Endothelial cell of umbilical vein (primary cell): ENCODE data around the gene KLHL5. TPM values are rescaled to one million over a fixed set of nuclear protein-coding genes. Genes with fewer than 3 reads are reported as not detected.

Experiments used
- BruUV-seq: library from RNA; stranded (reverse); fragments of 400-500 nt; replicated peaks from 2 replicates; lab custom pipeline; 2021; lab: Mats Ljungman, UMichigan
- CTCF ChIA-PET: fragments of 300-600, 350-600 bp; sonication (Branson Sonifier 250); formaldehyde crosslinking; loops from one replicate; lab custom pipeline; 2021; ENCODE audit warnings: antibody characterized with exemption, inconsistent platforms; lab: Charles Lee
- POLR2A ChIA-PET: fragments of 300-600, 350-600 bp; sonication (Branson Sonifier 250); formaldehyde crosslinking; loops from one replicate; lab custom pipeline; 2021; ENCODE audit warnings: antibody characterized with exemption, inconsistent platforms; lab: Charles Lee
- DNase-seq: peaks from one replicate; pipeline ENCODE4 v3.0.0-alpha.2; 2011; ENCODE audit warnings: low read depth, low spot score
- FAIRE-seq: peaks from 2 replicates; lab custom pipeline; 2011; peaks lifted over from hg19 to GRCh38; lab: Jason Lieb, UNC
- H2AFZ ChIP-seq: 2 replicates; pipeline ENCODE4 v1.6.0; 2012; ENCODE audit warnings: low read depth, low read length, control low read depth, inconsistent platforms
- H3K27ac ChIP-seq: 2 replicates; pipeline ENCODE4 v1.5.1; 2011; ENCODE audit warnings: low read depth, mild to moderate bottlenecking, control low read depth, low read length, moderate library complexity; ENCODE audit not compliant: insufficient read depth
- H3K27me3 ChIP-seq, 2 experiments: 2 replicates each; pipeline versions ENCODE4 v1.6.0 to v1.6.1; 2011; ENCODE audit warnings: low read length in 2 of 2, mixed read lengths in 1 of 2; ENCODE audit not compliant: control insufficient read depth in 2 of 2, insufficient read depth in 2 of 2
- H3K36me3 ChIP-seq, 2 experiments: 2 replicates in 1 of 2; 3 replicates in 1 of 2; pipeline ENCODE4 v1.5.1; 2011; ENCODE audit warnings: low read length in 2 of 2, mild to moderate bottlenecking in 1 of 2, moderate library complexity in 1 of 2; ENCODE audit not compliant: control insufficient read depth in 2 of 2, insufficient read depth in 2 of 2; ENCODE audit errors: extremely low read depth in 1 of 2
- H3K4me1 ChIP-seq: 3 replicates; pipeline ENCODE4 v1.5.1; 2011; ENCODE audit warnings: mild to moderate bottlenecking, low read length; ENCODE audit not compliant: control insufficient read depth, insufficient read depth; ENCODE audit errors: extremely low read depth
- H3K4me2 ChIP-seq: 2 replicates; pipeline ENCODE4 v1.6.1; 2011; ENCODE audit warnings: low read length, control low read depth, mixed read lengths; ENCODE audit not compliant: insufficient read depth
- H3K4me3 ChIP-seq, 3 experiments: fragments of 200-600 bp in 1 of 3; sonication (generic), shearing (Covaris generic) in 1 of 3; replicated peaks in 1 of 3; 2 replicates each; pipeline ENCODE4 v1.5.1; 2011 to 2016; ENCODE audit warnings: control low read depth in 3 of 3, low read length in 3 of 3, mild to moderate bottlenecking in 2 of 3, inconsistent platforms in 1 of 3, low read depth in 1 of 3, moderate library complexity in 1 of 3; ENCODE audit not compliant: insufficient read depth in 1 of 3
- H3K79me2 ChIP-seq: 2 replicates; pipeline ENCODE4 v1.6.0; 2012; ENCODE audit warnings: low read length, inconsistent platforms; ENCODE audit not compliant: control insufficient read depth, insufficient read depth
- H3K9ac ChIP-seq: replicated peaks from 2 replicates; pipeline ENCODE3; 2011; ENCODE audit warnings: low read length, control low read depth; ENCODE audit not compliant: insufficient read depth; ENCODE audit errors: extremely low read depth
- H3K9me1 ChIP-seq: replicated peaks from 3 replicates; pipeline ENCODE4 v1.6.0; 2011; ENCODE audit warnings: mild to moderate bottlenecking, low read length; ENCODE audit not compliant: control insufficient read depth, insufficient read depth; ENCODE audit errors: extremely low read depth
- H3K9me3 ChIP-seq: replicated peaks from 2 replicates; pipeline ENCODE4 v1.5.1; 2012; ENCODE audit warnings: low read length, inconsistent platforms; ENCODE audit not compliant: control insufficient read depth, insufficient read depth
- H4K20me1 ChIP-seq: replicated peaks from 2 replicates; pipeline ENCODE3; 2011; ENCODE audit warnings: mild to moderate bottlenecking, low read length; ENCODE audit not compliant: control insufficient read depth, insufficient read depth; ENCODE audit errors: extremely low read depth
- EZH2 ChIP-seq: IDR thresholded peaks from 2 replicates; pipeline ENCODE4 v1.6.1; 2012; ENCODE audit warnings: borderline replicate concordance, low read depth, mild to moderate bottlenecking, moderate library complexity, low read length, inconsistent platforms; ENCODE audit not compliant: severe bottlenecking
- FOS ChIP-seq: IDR thresholded peaks from 2 replicates; pipeline ENCODE4 v1.6.1; 2011; ENCODE audit warnings: mild to moderate bottlenecking, low read length, moderate library complexity, borderline replicate concordance; ENCODE audit not compliant: insufficient read depth
- GATA2 ChIP-seq: IDR thresholded peaks from 2 replicates; pipeline ENCODE4 v1.7.0; 2011; ENCODE audit warnings: low read depth, mild to moderate bottlenecking, moderate library complexity, mixed read lengths, low read length; ENCODE audit not compliant: insufficient read length, insufficient read depth
- JUN ChIP-seq: IDR thresholded peaks from 2 replicates; pipeline ENCODE4 v1.6.1; 2011; ENCODE audit warnings: borderline replicate concordance, low read depth; ENCODE audit not compliant: insufficient read length, insufficient read depth
- MYC ChIP-seq: IDR thresholded peaks from one replicate; pipeline ENCODE4 v1.6.1; 2011; ENCODE audit warnings: mild to moderate bottlenecking, low read depth, low read length
- POLR2A ChIP-seq: IDR thresholded peaks from 2 replicates; pipeline ENCODE4 v1.6.1; 2012; ENCODE audit warnings: low read depth, mild to moderate bottlenecking, control low read depth, low read length
- POLR2AphosphoS5 ChIP-seq: IDR thresholded peaks from 2 replicates; pipeline ENCODE4 v1.6.1; 2012; ENCODE audit warnings: low read depth, mild to moderate bottlenecking, control low read depth, low read length, moderate library complexity; ENCODE audit not compliant: insufficient read depth
- dilution Hi-C: fragments of 300-500 bp; cut with MboI; formaldehyde crosslinking; loops from one replicate; pipeline ENCODE4 v1.15.0; 2019; ENCODE audit warnings: low sequenced_read_pairs; ENCODE audit not compliant: extremely low pct_ligation_motif_present
- intact Hi-C: fragments of 100-400 bp; cut with micrococcal nuclease; formaldehyde crosslinking; loops from one replicate; pipeline ENCODE4 v1.10.0; 2022
- polyA plus RNA-seq, 4 experiments: library from polyadenylated mRNA; depleted of rRNA in 3 of 4; stranded (reverse) in 3 of 4; unstranded in 1 of 4; fragments of >200 nt; gene quantifications; 2 replicates each; pipeline versions ENCODE4 v1.2.1 to v1.2.3, GENCODE V29; 2011 to 2012; ENCODE audit warnings: missing spikeins in 1 of 4
- total RNA-seq: library from RNA; stranded (reverse); gene quantifications from 2 replicates; pipeline ENCODE4 v1.2.3, GENCODE V29; 2021
- TF ChIP-seq, protein P1 (sequence below), 2 donors: IDR thresholded peaks; 1 replicate in 1 of 2; 2 replicates in 1 of 2; pipeline ENCODE4 v1.5.1; 2011; ENCODE audit warnings: low read length in 2 of 2, mild to moderate bottlenecking in 2 of 2, moderate library complexity in 2 of 2, control low read depth in 1 of 2, inconsistent platforms in 1 of 2, low read depth in 1 of 2; ENCODE audit not compliant: insufficient read depth in 1 of 2; ENCODE audit errors: extremely low read depth in 1 of 2
- TF ChIP-seq, protein P2 (sequence below): IDR thresholded peaks from 2 replicates; pipeline ENCODE4 v1.6.1; 2011; ENCODE audit not compliant: insufficient read depth, insufficient read length

Gene KLHL5
- total and polyA plus RNA-seq, 2 donors (not counting 3 experiments of a cell fraction or from before 2014, with no cell fraction given): 32.2 to 54.6 TPM

DNA sequence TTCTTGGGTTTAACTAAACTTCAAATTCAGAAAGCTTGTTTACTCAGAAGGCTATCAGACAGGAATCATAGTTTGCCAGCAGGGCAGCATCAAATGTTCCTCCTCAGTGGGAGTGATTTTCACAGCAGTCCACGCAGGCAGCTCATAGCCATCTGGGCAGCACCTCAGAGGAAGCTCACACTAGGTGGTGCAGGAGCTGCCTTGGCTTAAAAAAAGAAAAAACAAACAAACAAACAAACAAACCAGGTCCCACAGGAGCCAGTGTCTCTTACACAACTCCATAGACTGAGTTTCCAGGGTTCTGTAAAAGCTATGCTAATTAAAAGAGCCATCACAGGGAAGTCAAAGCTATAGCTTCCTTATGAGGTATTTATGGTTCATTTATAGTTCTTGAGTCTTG is 10.5 kb upstream of the KLHL5 start:
- no peaks in the 10 kb centered on the region for H3K27me3 ChIP-seq
- no peaks in the 10 kb centered on the region for H3K9me1 ChIP-seq
- TF ChIP-seq GATA2: no peak
- no peak for TF ChIP-seq JUN
- TF ChIP-seq EZH2: no peak
- TF ChIP-seq FOS: no peak
- TF ChIP-seq POLR2A: no peak
- TF ChIP-seq POLR2AphosphoS5: no peak
- no peak overlapping the region for H3K27ac ChIP-seq
- intact Hi-C loops (no loop called here), dilution Hi-C loops (no loop called here)
- H3K4me1 ChIP-seq: peaks cover 2% of the 10 kb centered on the region
- peaks cover 61% of the 10 kb centered on the region for H3K79me2 ChIP-seq
- H3K36me3 ChIP-seq: no peaks in the 10 kb centered on the region
- DNase-seq (no peak), FAIRE-seq (no peak)
- BruUV-seq: no TSS peak
- no peak overlapping the region for H2AFZ ChIP-seq
- ChIA-PET CTCF (interaction anchor here (1.1 to 2.3 kb wide), 6 partner anchors 9 to 82 kb away, joined by 3 to 7 read pairs (median 4); no protein-coding TSS in a partner anchor), POLR2A (interaction anchor here (0.6 kb wide), 1 partner anchor 65 kb away, joined by 3 read pairs; no protein-coding TSS in a partner anchor)
- no peak overlapping the region for H3K4me3 ChIP-seq
- no peak overlapping the region for H3K9ac ChIP-seq
- no peaks in the 10 kb centered on the region for H3K9me3 ChIP-seq
- H3K4me2 ChIP-seq: no peak overlapping the region
- H4K20me1 ChIP-seq: no peaks in the 10 kb centered on the region

DNA sequence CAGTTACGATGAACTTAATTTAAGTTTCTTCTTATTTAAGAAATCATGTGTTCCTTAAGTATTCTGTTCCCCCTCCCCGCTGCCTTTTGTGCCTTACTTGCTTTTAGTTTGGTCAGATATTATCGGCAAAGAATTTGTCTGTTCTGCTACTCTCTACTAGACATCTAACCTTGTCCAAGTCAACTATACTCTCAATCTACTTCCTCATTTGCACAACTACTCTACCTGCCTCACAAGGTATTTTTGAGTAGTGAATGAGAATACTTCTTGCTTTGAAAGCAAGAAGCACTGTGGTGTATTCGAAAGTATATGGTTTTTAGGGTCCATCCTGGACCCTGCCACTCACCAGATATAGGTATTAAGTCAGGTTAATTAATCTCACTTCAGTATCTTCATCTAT is 8.0 kb upstream of the KLHL5 start:
- Histone ChIP-seq H3K4me1 (no peaks in the 10 kb centered on the region), H3K4me3 (no peak overlapping the region), H2AFZ (no peak overlapping the region), H4K20me1 (no peaks in the 10 kb centered on the region), H3K9me1 (no peaks in the 10 kb centered on the region), H3K36me3 (no peaks in the 10 kb centered on the region), H3K27me3 (no peaks in the 10 kb centered on the region), H3K79me2 (peaks cover 48% of the 10 kb centered on the region), H3K27ac (no peak overlapping the region), H3K9ac (no peak overlapping the region), H3K9me3 (no peaks in the 10 kb centered on the region), H3K4me2 (no peak overlapping the region)
- intact Hi-C loops (no loop called here), dilution Hi-C loops (no loop called here)
- POLR2A ChIA-PET: no interaction called here
- DNase-seq: no peak
- no TSS peak for BruUV-seq
- CTCF ChIA-PET: interaction anchor here (1.0 to 1.5 kb wide), 2 partner anchors 10 to 11 kb away, joined by 3 to 4 read pairs; no protein-coding TSS in a partner anchor
- FAIRE-seq: no peak
- no peak for TF ChIP-seq GATA2
- no peak for TF ChIP-seq POLR2A
- TF ChIP-seq JUN: no peak
- no peak for TF ChIP-seq MYC
- TF ChIP-seq POLR2AphosphoS5: no peak
- TF ChIP-seq, protein P1, sequence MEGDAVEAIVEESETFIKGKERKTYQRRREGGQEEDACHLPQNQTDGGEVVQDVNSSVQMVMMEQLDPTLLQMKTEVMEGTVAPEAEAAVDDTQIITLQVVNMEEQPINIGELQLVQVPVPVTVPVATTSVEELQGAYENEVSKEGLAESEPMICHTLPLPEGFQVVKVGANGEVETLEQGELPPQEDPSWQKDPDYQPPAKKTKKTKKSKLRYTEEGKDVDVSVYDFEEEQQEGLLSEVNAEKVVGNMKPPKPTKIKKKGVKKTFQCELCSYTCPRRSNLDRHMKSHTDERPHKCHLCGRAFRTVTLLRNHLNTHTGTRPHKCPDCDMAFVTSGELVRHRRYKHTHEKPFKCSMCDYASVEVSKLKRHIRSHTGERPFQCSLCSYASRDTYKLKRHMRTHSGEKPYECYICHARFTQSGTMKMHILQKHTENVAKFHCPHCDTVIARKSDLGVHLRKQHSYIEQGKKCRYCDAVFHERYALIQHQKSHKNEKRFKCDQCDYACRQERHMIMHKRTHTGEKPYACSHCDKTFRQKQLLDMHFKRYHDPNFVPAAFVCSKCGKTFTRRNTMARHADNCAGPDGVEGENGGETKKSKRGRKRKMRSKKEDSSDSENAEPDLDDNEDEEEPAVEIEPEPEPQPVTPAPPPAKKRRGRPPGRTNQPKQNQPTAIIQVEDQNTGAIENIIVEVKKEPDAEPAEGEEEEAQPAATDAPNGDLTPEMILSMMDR (IDR thresholded peaks at IDR 0.05; ENCODE audit: extremely low read depth in 1 of 2, insufficient read depth in 1 of 2, low read depth in 1 of 2, low read length in 2 of 2): no peak
- TF ChIP-seq, protein P2, sequence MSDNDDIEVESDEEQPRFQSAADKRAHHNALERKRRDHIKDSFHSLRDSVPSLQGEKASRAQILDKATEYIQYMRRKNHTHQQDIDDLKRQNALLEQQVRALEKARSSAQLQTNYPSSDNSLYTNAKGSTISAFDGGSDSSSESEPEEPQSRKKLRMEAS: no peak
- no peak for TF ChIP-seq EZH2
- no peak for TF ChIP-seq FOS
